Loucy (cell line): ENCODE data around the gene PDGFB.

Source experiments
- H2AFZ ChIP-seq: fragments of 200-600 bp; sonication (generic); 2 replicates; pipeline ENCODE4 v1.6.0; 2016; ENCODE audit warnings: antibody characterized with exemption, mild to moderate bottlenecking, low read length, moderate library complexity
- H3F3A ChIP-seq: fragments of 200-600 bp; 2 replicates; pipeline ENCODE4 v1.6.0; 2016; ENCODE audit warnings: antibody characterized with exemption, low read depth, mild to moderate bottlenecking
- H3K27me3 ChIP-seq: fragments of 200-600 bp; sonication (generic); 2 replicates; pipeline ENCODE4 v1.6.1; 2014; ENCODE audit warnings: low read length, mild to moderate bottlenecking; ENCODE audit not compliant: insufficient read depth, poor library complexity, severe bottlenecking
- H3K36me3 ChIP-seq: fragments of 200-600 bp; sonication (generic); 2 replicates; pipeline ENCODE4 v1.6.1; 2016; ENCODE audit warnings: low read length; ENCODE audit not compliant: insufficient read depth
- H3K4me1 ChIP-seq: fragments of 200-600 bp; sonication (generic); 2 replicates; pipeline ENCODE4 v1.5.1; 2014; ENCODE audit warnings: low read length, mild to moderate bottlenecking; ENCODE audit not compliant: insufficient read depth, poor library complexity, severe bottlenecking
- H3K4me2 ChIP-seq: fragments of 200-600 bp; sonication (generic); 2 replicates; pipeline ENCODE4 v1.6.0; 2014; ENCODE audit warnings: antibody characterized with exemption, low read length, low read depth, mild to moderate bottlenecking; ENCODE audit not compliant: poor library complexity, severe bottlenecking
- H3K4me3 ChIP-seq: fragments of 200-600 bp; sonication (generic); 2 replicates; pipeline ENCODE4 v1.5.1; 2014; ENCODE audit warnings: low read length, mild to moderate bottlenecking, mixed read lengths; ENCODE audit not compliant: poor library complexity, severe bottlenecking
- H3K79me2 ChIP-seq: fragments of 200-600 bp; sonication (generic); 2 replicates; pipeline ENCODE4 v1.6.1; 2014; ENCODE audit warnings: low read length; ENCODE audit not compliant: insufficient read depth
- H3K9ac ChIP-seq: fragments of 200-600 bp; sonication (generic); 2 replicates; pipeline ENCODE4 v1.6.0; 2014; ENCODE audit warnings: mild to moderate bottlenecking, low read depth, low read length, moderate library complexity; ENCODE audit not compliant: poor library complexity, severe bottlenecking
- H3K9me2 ChIP-seq: fragments of 200-600 bp; sonication (generic); replicated peaks from 2 replicates; pipeline ENCODE4 v1.6.1; 2016; ENCODE audit warnings: low read depth, low read length, mixed read lengths
- H3K9me3 ChIP-seq: fragments of 200-600 bp; sonication (generic); 2 replicates; pipeline ENCODE4 v1.6.1; 2014; ENCODE audit warnings: mild to moderate bottlenecking, antibody characterized with exemption, low read length, low read depth; ENCODE audit not compliant: insufficient read depth
- H4K20me1 ChIP-seq: fragments of 200-600 bp; sonication (generic); 2 replicates; pipeline ENCODE4 v1.6.0; 2014; ENCODE audit warnings: antibody characterized with exemption, low read length, mild to moderate bottlenecking; ENCODE audit not compliant: insufficient read depth, poor library complexity, severe bottlenecking
- EZH2phosphoT487 ChIP-seq: fragments of 200-600 bp; IDR thresholded peaks from 2 replicates; pipeline ENCODE4 v1.6.1; 2018; ENCODE audit warnings: antibody characterized with exemption, mild to moderate bottlenecking, moderate library complexity, borderline replicate concordance
- TF ChIP-seq, protein P1 (sequence below): fragments of 200-600 bp; sonication (generic); conservative IDR thresholded peaks from 2 replicates; pipeline ENCODE4 v1.5.1; 2014; ENCODE audit warnings: mild to moderate bottlenecking, antibody characterized with exemption, low read length

Gene PDGFB

DNA sequence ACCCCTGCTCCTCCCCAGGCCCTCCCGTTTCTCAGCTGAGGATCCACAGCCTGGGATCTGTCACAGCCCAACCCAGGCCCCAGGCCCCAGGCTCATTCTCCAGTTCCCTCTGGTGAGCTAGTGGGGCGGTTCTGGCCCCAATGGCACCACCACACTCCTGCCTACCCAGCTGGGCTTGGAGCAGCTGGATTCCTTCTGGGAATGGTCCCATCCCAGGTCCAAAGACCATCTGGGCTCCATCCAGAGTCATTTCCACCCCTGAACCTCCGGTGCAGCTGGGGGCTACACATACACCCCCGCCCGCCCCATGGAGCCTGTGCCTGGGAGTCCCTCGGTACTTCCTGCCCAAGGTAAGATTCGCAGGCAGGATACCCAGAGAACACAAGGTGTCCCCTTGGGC is 35.5 kb upstream of the PDGFB start:
- TF ChIP-seq, protein P1, sequence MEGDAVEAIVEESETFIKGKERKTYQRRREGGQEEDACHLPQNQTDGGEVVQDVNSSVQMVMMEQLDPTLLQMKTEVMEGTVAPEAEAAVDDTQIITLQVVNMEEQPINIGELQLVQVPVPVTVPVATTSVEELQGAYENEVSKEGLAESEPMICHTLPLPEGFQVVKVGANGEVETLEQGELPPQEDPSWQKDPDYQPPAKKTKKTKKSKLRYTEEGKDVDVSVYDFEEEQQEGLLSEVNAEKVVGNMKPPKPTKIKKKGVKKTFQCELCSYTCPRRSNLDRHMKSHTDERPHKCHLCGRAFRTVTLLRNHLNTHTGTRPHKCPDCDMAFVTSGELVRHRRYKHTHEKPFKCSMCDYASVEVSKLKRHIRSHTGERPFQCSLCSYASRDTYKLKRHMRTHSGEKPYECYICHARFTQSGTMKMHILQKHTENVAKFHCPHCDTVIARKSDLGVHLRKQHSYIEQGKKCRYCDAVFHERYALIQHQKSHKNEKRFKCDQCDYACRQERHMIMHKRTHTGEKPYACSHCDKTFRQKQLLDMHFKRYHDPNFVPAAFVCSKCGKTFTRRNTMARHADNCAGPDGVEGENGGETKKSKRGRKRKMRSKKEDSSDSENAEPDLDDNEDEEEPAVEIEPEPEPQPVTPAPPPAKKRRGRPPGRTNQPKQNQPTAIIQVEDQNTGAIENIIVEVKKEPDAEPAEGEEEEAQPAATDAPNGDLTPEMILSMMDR = no peak
- TF ChIP-seq EZH2phosphoT487 = no peak
- Histone ChIP-seq H3K4me2 (no peak overlapping the region), H3F3A (no peaks in the 10 kb centered on the region)

DNA sequence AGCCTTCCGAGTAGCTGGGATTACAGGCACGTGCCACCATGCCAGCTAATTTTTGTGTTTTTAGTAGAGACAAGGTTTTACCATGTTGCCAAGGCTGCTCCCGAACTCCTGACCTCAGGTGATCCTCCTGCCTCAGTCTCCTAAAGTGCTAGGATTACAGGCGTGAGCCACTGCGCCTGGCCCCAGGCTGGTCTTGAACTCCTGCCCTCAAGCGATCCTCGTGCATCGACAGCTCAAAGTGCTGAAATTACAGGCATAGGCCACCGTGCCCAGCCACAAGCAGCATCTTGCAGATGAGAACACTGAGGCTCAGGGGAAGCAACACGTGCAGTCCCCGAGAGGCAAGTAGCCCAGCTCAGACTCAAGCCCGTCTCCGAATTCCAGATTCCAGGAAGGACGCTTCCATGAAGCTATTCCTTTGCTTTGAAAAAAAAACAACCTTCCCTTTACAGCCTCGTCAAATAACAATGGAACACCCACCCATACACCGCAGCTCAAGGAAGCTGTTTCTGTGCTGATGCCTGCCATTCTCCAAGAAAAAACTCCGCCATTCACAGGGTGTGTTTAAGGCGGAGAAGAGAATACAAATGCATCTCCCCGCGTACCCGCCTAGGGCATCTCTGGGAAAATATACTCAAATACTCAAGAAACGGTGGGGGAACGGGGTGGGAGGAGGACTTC is 34.5 kb upstream of the PDGFB start:
- H3K9ac ChIP-seq = no peak overlapping the region
- H3K4me1 ChIP-seq = no peaks in the 10 kb centered on the region
- H3K79me2 ChIP-seq = no peaks in the 10 kb centered on the region
- H3F3A ChIP-seq = no peaks in the 10 kb centered on the region
- no peaks in the 10 kb centered on the region for H3K36me3 ChIP-seq
- H4K20me1 ChIP-seq = no peaks in the 10 kb centered on the region
- H3K4me2 ChIP-seq = no peak overlapping the region
- H2AFZ ChIP-seq = no peak overlapping the region
- H3K4me3 ChIP-seq = no peak overlapping the region
- H3K27me3 ChIP-seq = no peaks in the 10 kb centered on the region
- no peak for TF ChIP-seq EZH2phosphoT487
- TF ChIP-seq, protein P1 = no peak
- no peaks in the 10 kb centered on the region for H3K9me3 ChIP-seq
- H3K9me2 ChIP-seq = no peaks in the 10 kb centered on the region

More for the DNA sequence above, 35.5 kb upstream of the PDGFB start:
- Histone ChIP-seq H2AFZ (no peak overlapping the region), H3K36me3 (no peaks in the 10 kb centered on the region), H3K27me3 (no peaks in the 10 kb centered on the region), H3K4me3 (no peak overlapping the region), H3K4me1 (no peaks in the 10 kb centered on the region), H3K79me2 (no peaks in the 10 kb centered on the region), H3K9me3 (no peaks in the 10 kb centered on the region), H3K9me2 (no peaks in the 10 kb centered on the region), H3K9ac (no peak overlapping the region), H4K20me1 (no peaks in the 10 kb centered on the region)

DNA sequence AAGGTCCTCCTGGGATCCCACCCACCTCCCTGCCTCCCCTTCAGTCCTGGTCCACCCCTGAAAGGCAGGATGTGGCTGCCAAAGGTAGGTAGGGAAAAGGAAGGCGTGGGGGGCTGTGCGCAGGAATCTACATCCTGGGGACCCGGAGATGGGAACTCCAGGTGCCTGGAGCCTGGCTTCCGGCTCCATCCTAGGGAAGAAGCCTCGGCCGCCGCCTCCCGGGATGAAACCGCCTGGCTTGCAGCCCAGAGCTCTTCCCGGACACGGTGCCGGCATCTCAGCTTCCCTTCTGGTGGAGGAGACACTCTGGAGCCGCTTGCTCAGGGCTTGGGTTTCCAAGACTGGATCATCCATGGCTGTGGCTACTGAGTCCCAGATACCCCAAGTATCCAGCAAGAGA is 33.3 kb upstream of the PDGFB start:
- H3K4me1 ChIP-seq = no peaks in the 10 kb centered on the region
- H3K9me3 ChIP-seq = no peaks in the 10 kb centered on the region
- TF ChIP-seq, protein P1 = no peak
- TF ChIP-seq EZH2phosphoT487 = no peak
- no peaks in the 10 kb centered on the region for H3F3A ChIP-seq
- H3K36me3 ChIP-seq = no peaks in the 10 kb centered on the region
- H3K79me2 ChIP-seq = no peaks in the 10 kb centered on the region
- H3K9me2 ChIP-seq = no peaks in the 10 kb centered on the region
- H3K27me3 ChIP-seq = no peaks in the 10 kb centered on the region
- no peaks in the 10 kb centered on the region for H4K20me1 ChIP-seq
- no peak overlapping the region for H3K9ac ChIP-seq
- H3K4me2 ChIP-seq = no peak overlapping the region
- no peak overlapping the region for H2AFZ ChIP-seq
- no peak overlapping the region for H3K4me3 ChIP-seq
